Measurements from ENCODE around the gene DENND4B.
"Not testable (repeated sequence)": the region's sequence is repeated elsewhere in the genome, so short reads cannot be mapped to it uniquely, and the experiment has no call there.

DNA sequence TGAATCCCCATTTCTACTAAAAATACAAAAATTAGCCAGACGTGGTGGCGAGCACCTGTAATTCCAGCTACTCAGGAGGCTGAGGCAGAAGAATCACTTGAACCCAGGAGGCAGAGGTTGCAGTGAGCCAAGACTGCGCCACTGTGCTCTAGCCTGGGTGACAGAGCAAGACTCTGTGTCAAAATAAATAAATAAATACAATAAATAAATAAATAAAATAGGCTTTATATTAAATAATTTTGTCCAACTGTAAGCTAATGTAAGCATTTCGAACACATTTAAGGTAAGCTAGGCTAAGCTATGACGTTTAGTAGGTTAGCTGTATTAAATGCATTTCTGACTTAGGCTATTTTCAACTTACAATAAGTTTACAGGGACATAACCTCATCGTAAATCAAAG is 36.0 kb downstream of the DENND4B start:
- not testable (repeated sequence) for TF ChIP-seq POLR2A (IDR thresholded peaks at IDR 0.05; ENCODE audit: low read length); GATA1 (IDR thresholded peaks at IDR 0.05; ENCODE audit: low read depth, low read length)
